GM12878 (cell line): Measurements from ENCODE around the gene CTSD. TPM values are rescaled to one million over a fixed set of nuclear protein-coding genes. Genes with fewer than 3 reads are reported as not detected.

Experiments
- ATAC-seq: fragments of 200-7000 bp; cut with Tn5 transposase; 3 replicates; pipeline ENCODE4 v1.9.1; 2020; ENCODE audit warnings: mild to moderate bottlenecking, moderate library complexity
- BruUV-seq: library from RNA; stranded (reverse); fragments of 400-500 nt; replicated peaks from 2 replicates; lab custom pipeline; 2021; lab: Mats Ljungman, UMichigan
- CTCF ChIA-PET: fragments of 300-600 bp; sonication (Branson Sonifier 250); formaldehyde crosslinking; extraction: SDS; loops from one replicate; lab custom pipeline; 2021; ENCODE audit warnings: inconsistent platforms; lab: Yijun Ruan, JAX
- POLR2A ChIA-PET: fragments of 350-600 bp; formaldehyde crosslinking; extraction: SDS; loops from one replicate; lab custom pipeline; 2021; ENCODE audit warnings: inconsistent platforms; lab: Charles Lee
- RAD21 ChIA-PET: fragments of 300-600 bp; sonication (Branson Sonifier 250); formaldehyde crosslinking; loops from one replicate; lab custom pipeline; 2023; ENCODE audit warnings: antibody characterized with exemption; ENCODE audit not compliant: unreplicated experiment; lab: Charles Lee
- SMC1A ChIA-PET: fragments of 300-600 bp; sonication (Branson Sonifier 250); formaldehyde crosslinking; loops from one replicate; lab custom pipeline; 2023; ENCODE audit not compliant: unreplicated experiment, uncharacterized antibody; lab: Charles Lee
- DNase-seq: peaks from one replicate; pipeline ENCODE4 v3.0.0-alpha.2; 2011; ENCODE audit warnings: low read depth, low spot score
- FAIRE-seq: peaks from 3 replicates; lab custom pipeline; 2011; peaks lifted over from hg19 to GRCh38; lab: Jason Lieb, UNC
- H2AFZ ChIP-seq: 2 replicates; pipeline ENCODE4 v1.6.0; 2011; ENCODE audit warnings: low read depth, low read length, control low read depth; ENCODE audit not compliant: control insufficient read depth
- H3K27ac ChIP-seq: 2 replicates; pipeline ENCODE4 v1.5.1; 2011; ENCODE audit warnings: control low read depth; ENCODE audit not compliant: control insufficient read depth, insufficient read depth
- H3K27me3 ChIP-seq, 2 experiments: replicated peaks in 1 of 2; 2 replicates each; pipeline versions ENCODE4 v1.6.0 to v1.6.1; 2011; ENCODE audit warnings: low read length in 1 of 2; ENCODE audit not compliant: control insufficient read depth in 2 of 2, insufficient read depth in 2 of 2
- H3K36me3 ChIP-seq, 2 experiments: 2 replicates each; pipeline ENCODE4 v1.5.1; 2011; ENCODE audit warnings: low read length in 1 of 2; ENCODE audit not compliant: control insufficient read depth in 2 of 2, insufficient read depth in 2 of 2
- H3K4me1 ChIP-seq: 2 replicates; pipeline ENCODE4 v1.6.1; 2011; ENCODE audit warnings: mild to moderate bottlenecking, low read length, moderate library complexity, mixed read lengths; ENCODE audit not compliant: control insufficient read depth, insufficient read depth
- H3K4me2 ChIP-seq: 2 replicates; pipeline ENCODE4 v1.6.0; 2011; ENCODE audit warnings: control low read depth; ENCODE audit not compliant: control insufficient read depth, insufficient read depth
- H3K4me3 ChIP-seq: fragments of 200-600 bp; sonication (generic); 2 replicates; pipeline ENCODE4 v1.5.1; 2016
- H3K79me2 ChIP-seq: 2 replicates; pipeline ENCODE4 v1.6.0; 2011; ENCODE audit warnings: low read length; ENCODE audit not compliant: control insufficient read depth, insufficient read depth
- H3K9ac ChIP-seq: 2 replicates; pipeline ENCODE4 v1.8.0; 2011; ENCODE audit warnings: low read length, control low read depth, mixed read lengths; ENCODE audit not compliant: control insufficient read depth, insufficient read depth
- H3K9me3 ChIP-seq: replicated peaks from 3 replicates; pipeline ENCODE4 v1.5.1; 2011; ENCODE audit warnings: mild to moderate bottlenecking, low read length; ENCODE audit not compliant: control insufficient read depth, insufficient read depth
- H4K20me1 ChIP-seq: 2 replicates; pipeline ENCODE4 v1.6.0; 2011; ENCODE audit not compliant: control insufficient read depth, insufficient read depth
- E2F4 ChIP-seq: IDR thresholded peaks from 2 replicates; pipeline ENCODE4 v1.6.1; 2012; ENCODE audit warnings: low read depth, low read length, improper control_type of control experiment
- IKZF2 ChIP-seq, 2 experiments: fragments of 450-650 bp; IDR thresholded peaks; 2 replicates each; pipeline ENCODE4 v1.6.1; 2017; ENCODE audit warnings: mild to moderate bottlenecking in 2 of 2, moderate library complexity in 2 of 2
- KDM1A ChIP-seq: fragments of 200-600 bp; sonication (generic); IDR thresholded peaks from 2 replicates; pipeline ENCODE4 v1.6.1; 2016; ENCODE audit warnings: borderline replicate concordance
- WGBS: methylation state at CpG from one replicate; pipeline ENCODE4 v1.1.6; 2016; ENCODE audit warnings: low lambda C conversion rate; ENCODE audit not compliant: insufficient replicate concordance, insufficient coverage; ENCODE audit errors: missing lambda C conversion rate; 5-methylcytosine and 5-hydroxymethylcytosine counted together
- in situ Hi-C: fragments of 300-500 bp; cut with MboI; formaldehyde crosslinking; loops from 9 replicates; pipeline ENCODE4 v1.14.3; 2018; ENCODE audit warnings: mixed read lengths
- intact Hi-C: fragments of 100-400 bp; cut with micrococcal nuclease; formaldehyde crosslinking; loops from one replicate; pipeline ENCODE4 v1.14.2; 2022; ENCODE audit not compliant: unreplicated experiment
- polyA plus RNA-seq, 11 experiments: library from polyadenylated mRNA; depleted of rRNA in 4 of 11; unstranded in 6 of 11; stranded (reverse) in 5 of 11; fragments of >200 nt; fragmentation: Nextera tagmentation in 4 of 11; fragmentation: Illumina TruSeq in 1 of 11; extraction: Ambion mirVana in 4 of 11; extraction: Trizol in 1 of 11; gene quantifications; 1 replicate in 1 of 11; 2 replicates in 10 of 11; pipeline versions ENCODE4 v1.2.1 to v1.2.3, GENCODE V29; 2011 to 2016; ENCODE audit warnings: inconsistent platforms in 2 of 11, missing spikeins in 2 of 11, low read depth in 1 of 11
- total RNA-seq, 4 experiments: library from RNA; depleted of rRNA in 3 of 4; stranded (reverse); fragments of >200 nt in 3 of 4; fragmentation: Illumina TruSeq in 1 of 4; extraction: Trizol in 1 of 4; gene quantifications; 2 replicates each; pipeline versions ENCODE4 v1.2.1 to v1.2.3, GENCODE V29; 2013 to 2021

Gene CTSD
- total and polyA plus RNA-seq, 10 of the 15 experiments (the other 5 are each of a cell fraction or from before 2014, with no cell fraction given) = 0.42 to 54.6 (median 25.0) TPM

GRCh38 chr11:1765871-1766718 lies 2.4 kb upstream of the CTSD start (continued):
- no peak for TF ChIP-seq E2F4

GRCh38 chr11:1763336-1763795 lies 361 bp downstream of the CTSD start:
- peak overlapping the region; percentile 53 for H3K27ac ChIP-seq
- H3K79me2 ChIP-seq = peaks cover 2% of the 10 kb centered on the region
- TF ChIP-seq KDM1A = no peak
- TF ChIP-seq IKZF2 (IDR thresholded peaks at IDR 0.05) = no peak
- H4K20me1 ChIP-seq = no peaks in the 10 kb centered on the region; the same call in 1 of the 2 replicates
- WGBS = under 1% methylated on average over 18 of the region's 32 CpGs
- H3K9ac ChIP-seq = peak overlapping the region; percentile 72
- in situ Hi-C loops (no loop called here), intact Hi-C loops (no loop called here)
- H3K9me3 ChIP-seq = no peaks in the 10 kb centered on the region
- peak overlapping the region; percentile 76 for H2AFZ ChIP-seq
- no peak for FAIRE-seq
- SMC1A ChIA-PET = no interaction called here
- POLR2A ChIA-PET = no interaction called here
- peak overlapping the region; percentile 97 for H3K4me2 ChIP-seq
- BruUV-seq = TSS peak; percentile 75
- RAD21 ChIA-PET = interaction anchor here (1.4 kb wide), 1 partner anchor 69 kb away, joined by 6 read pairs; no protein-coding TSS in a partner anchor
- no peaks in the 10 kb centered on the region for H3K36me3 ChIP-seq
- H3K4me3 ChIP-seq = peak overlapping the region; percentile 91
- ATAC-seq = peak; percentile 54
- H3K4me1 ChIP-seq = peaks cover 16% of the 10 kb centered on the region
- CTCF ChIA-PET = interaction anchor here (0.5 kb wide), 1 partner anchor 51 kb away, joined by 3 read pairs; no protein-coding TSS in a partner anchor
- no peaks in the 10 kb centered on the region for H3K27me3 ChIP-seq
- DNase-seq = no peak
